NCI-H2171 (cell line): ENCODE results near the gene ZDHHC7.
"Not testable (repeated sequence)": the region's sequence is repeated elsewhere in the genome, so short reads cannot be mapped to it uniquely, and the experiment has no call there.

ENCODE experiments used
- DNase-seq: peaks from one replicate; lab custom pipeline; 2025; lab: John Stamatoyannopoulos, UW

ZDHHC7 gene

GRCh38 chr16:85042606-85043005, 31.3 kb upstream of the ZDHHC7 start:
- DNase-seq: no peak

- DNase-seq: peak; percentile 31
Observed at GRCh38 chr16:85042167-85042526, 30.8 kb upstream of the ZDHHC7 start.

- DNase-seq: peak; percentile 30
Observed at GRCh38 chr16:85041219-85042166, 30.2 kb upstream of the ZDHHC7 start.

GRCh38 chr16:85040685-85041084, 29.4 kb upstream of the ZDHHC7 start:
- DNase-seq: no peak

- DNase-seq: no peak
Observed at GRCh38 chr16:85037721-85038120, 26.4 kb upstream of the ZDHHC7 start.

GRCh38 chr16:85037050-85037410, 25.7 kb upstream of the ZDHHC7 start:
- DNase-seq: no peak

GRCh38 chr16:85036236-85037049, 25.1 kb upstream of the ZDHHC7 start:
- DNase-seq: no peak

- no peak for DNase-seq
Observed at GRCh38 chr16:85034591-85035433, 23.5 kb upstream of the ZDHHC7 start.

GRCh38 chr16:85033171-85033570, 21.8 kb upstream of the ZDHHC7 start:
- no peak for DNase-seq

GRCh38 chr16:85032187-85032586, 20.9 kb upstream of the ZDHHC7 start:
- DNase-seq: not testable (repeated sequence)

GRCh38 chr16:85031451-85031850, 20.1 kb upstream of the ZDHHC7 start:
- no peak for DNase-seq

- no peak for DNase-seq
Observed at GRCh38 chr16:85029981-85030401, 18.7 kb upstream of the ZDHHC7 start.

- DNase-seq: no peak
Observed at GRCh38 chr16:85029408-85029784, 18.1 kb upstream of the ZDHHC7 start.

GRCh38 chr16:85028685-85029407, 17.5 kb upstream of the ZDHHC7 start:
- DNase-seq: peak; percentile 66

- DNase-seq: no peak
Observed at GRCh38 chr16:85027958-85028684, 16.8 kb upstream of the ZDHHC7 start.

GRCh38 chr16:85027349-85027957, 16.1 kb upstream of the ZDHHC7 start, which contains the start of gene KIAA0513:
Gene KIAA0513 (plus strand): TSS chr16:85027795. CDS start chr16:85067072, 39,277 bp downstream.
- peak; percentile 92 for DNase-seq

- DNase-seq: no peak
Observed at GRCh38 chr16:85026703-85027102, 15.4 kb upstream of the ZDHHC7 start.

- DNase-seq: no peak
Observed at GRCh38 chr16:85025781-85026653, 14.7 kb upstream of the ZDHHC7 start.

- no peak for DNase-seq
Observed at GRCh38 chr16:85019659-85020245, 8.4 kb upstream of the ZDHHC7 start.
